Measurements from ENCODE around the gene PANX2.

PANX2 gene

DNA sequence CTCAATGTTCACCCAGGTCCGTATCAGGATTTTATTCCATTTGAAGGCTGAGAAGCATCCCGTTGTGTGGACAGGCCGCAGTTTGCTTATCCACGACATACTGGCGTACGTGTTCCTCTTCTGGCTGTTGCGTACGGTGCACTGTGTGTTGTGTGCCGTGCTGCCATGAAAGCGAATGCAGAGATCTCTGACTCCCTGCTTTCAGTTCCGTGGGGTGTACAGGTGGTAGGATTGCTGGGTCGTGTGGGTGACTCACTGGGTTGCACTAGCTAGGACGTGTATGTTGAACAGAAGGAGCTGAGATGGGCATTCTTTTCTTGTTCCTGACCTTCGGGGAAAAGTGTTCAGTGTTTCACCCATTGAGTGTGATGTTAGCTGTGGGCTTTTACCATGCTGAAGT lies 40.6 kb downstream of the PANX2 start:
- DNase-seq (ENCODE audit: low read depth in 2 of 2, low spot score in 1 of 2), result no peak

DNA sequence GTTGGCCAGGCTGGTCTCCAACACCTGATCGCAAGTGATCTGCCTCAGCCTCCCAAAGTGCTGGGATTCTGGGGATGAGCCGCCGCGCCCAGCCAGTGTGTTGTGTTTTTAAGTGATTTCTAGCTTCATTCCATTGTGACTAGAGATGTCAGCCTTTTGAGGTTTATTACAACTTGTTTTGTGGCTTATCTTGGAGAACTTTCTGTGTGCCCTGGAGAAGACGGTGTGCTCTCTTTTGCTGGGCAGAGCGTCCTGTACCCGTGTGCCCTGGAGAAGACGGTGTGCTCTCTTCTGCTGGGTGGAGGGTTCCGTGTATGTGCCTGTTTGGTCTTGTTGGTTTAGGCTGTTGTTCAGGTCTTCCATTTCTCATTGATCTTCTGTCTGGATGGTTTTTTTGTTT lies 42.7 kb downstream of the PANX2 start:
- DNase-seq (ENCODE audit: low read depth in 2 of 2, low spot score in 1 of 2), result no peak

- DNase-seq (ENCODE audit: low read depth in 2 of 2, low spot score in 1 of 2), result no peak
Observed at GRCh38 chr22:50215297-50216054, 44.9 kb downstream of the PANX2 start.

DNA sequence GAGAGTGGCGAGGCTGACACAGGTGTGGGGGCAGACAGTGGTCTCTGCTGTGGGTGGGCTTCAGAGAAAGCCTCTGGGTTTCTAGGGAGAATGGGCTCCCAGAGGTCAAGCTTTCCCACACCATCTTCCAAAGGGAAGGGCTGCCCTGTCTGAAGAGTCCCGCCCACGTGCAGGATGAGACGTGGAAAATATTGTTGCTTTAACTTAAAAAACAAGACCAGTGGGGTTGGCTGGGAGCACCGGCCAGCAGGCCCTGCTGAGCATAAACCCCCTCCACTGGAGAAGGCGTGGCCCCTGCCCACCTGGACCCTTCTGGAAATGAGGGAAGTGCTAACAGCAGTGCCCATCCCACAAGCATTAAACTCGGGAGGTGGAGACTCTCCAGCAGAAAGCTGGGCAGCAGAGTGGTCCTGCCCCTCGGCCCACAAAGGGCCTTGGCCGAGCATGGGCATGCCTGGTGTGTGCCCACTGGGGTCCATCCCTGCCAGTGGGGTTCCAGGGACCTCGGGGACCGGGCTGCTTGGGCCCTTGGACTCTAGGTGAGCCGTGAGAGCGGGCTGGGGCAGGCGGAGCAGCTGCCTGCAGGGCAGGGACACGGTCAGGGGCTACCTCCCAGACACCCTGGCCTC lies 45.6 kb downstream of the PANX2 start:
- no peak for DNase-seq (ENCODE audit: low read depth in 2 of 2, low spot score in 1 of 2)

- DNase-seq (ENCODE audit: low read depth in 2 of 2, low spot score in 1 of 2), result no peak
Observed at GRCh38 chr22:50216684-50217520, 46.4 kb downstream of the PANX2 start.

GRCh38 chr22:50217543-50218152 lies 47.1 kb downstream of the PANX2 start:
- no peak for DNase-seq (ENCODE audit: low read depth in 2 of 2, low spot score in 1 of 2)

DNA sequence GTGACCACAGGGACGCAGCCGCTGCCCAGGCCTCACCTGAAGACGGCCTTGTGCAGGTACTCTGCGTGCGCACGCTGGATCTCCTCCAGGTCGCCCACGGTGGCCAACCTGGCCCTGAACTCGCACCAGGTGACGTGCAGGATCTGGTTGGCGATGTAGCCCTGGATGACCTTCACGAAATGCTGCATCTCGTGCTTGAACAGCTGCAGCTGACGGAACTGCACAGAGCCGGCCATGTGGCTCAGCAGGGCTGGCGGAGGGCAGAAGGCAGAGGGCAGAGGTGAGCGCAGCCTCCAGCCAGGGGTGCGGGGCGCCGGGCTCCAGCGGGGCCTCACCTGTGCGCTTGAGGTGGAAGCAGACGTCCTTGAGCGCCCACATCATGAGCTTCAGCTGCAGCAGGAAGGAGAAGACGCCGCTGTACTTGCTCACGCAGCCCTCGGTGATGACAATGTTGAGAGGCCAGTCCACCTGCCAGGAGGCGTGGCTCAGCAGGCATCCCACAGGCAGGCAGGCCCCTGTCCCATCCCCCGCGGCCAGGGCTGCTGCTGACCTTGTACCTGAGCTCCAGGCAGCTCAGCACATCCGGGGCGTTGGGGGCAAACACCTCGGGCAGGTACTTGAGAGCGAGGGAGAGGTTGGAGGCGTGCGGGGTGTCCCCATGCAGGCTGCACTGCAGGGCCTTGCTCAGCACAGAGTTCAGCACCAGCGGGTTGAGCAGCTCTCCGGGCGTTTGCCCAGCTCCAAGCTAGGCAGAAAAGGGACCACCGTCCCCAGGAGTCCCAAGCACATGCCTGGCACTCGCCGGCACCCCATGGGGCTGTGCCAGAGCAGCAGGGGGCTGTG lies 47.8 kb downstream of the PANX2 start:
- no peak for DNase-seq (ENCODE audit: low read depth in 2 of 2, low spot score in 1 of 2)

GRCh38 chr22:50218996-50219727 lies 48.6 kb downstream of the PANX2 start:
- DNase-seq (ENCODE audit: low read depth in 2 of 2, low spot score in 1 of 2), result no peak

GRCh38 chr22:50219800-50220602 lies 49.5 kb downstream of the PANX2 start:
- DNase-seq (ENCODE audit: low read depth in 2 of 2, low spot score in 1 of 2), result no peak

- DNase-seq (ENCODE audit: low read depth in 2 of 2, low spot score in 1 of 2), result no peak
Observed at GRCh38 chr22:50220603-50221409, 50.3 kb downstream of the PANX2 start.

DNA sequence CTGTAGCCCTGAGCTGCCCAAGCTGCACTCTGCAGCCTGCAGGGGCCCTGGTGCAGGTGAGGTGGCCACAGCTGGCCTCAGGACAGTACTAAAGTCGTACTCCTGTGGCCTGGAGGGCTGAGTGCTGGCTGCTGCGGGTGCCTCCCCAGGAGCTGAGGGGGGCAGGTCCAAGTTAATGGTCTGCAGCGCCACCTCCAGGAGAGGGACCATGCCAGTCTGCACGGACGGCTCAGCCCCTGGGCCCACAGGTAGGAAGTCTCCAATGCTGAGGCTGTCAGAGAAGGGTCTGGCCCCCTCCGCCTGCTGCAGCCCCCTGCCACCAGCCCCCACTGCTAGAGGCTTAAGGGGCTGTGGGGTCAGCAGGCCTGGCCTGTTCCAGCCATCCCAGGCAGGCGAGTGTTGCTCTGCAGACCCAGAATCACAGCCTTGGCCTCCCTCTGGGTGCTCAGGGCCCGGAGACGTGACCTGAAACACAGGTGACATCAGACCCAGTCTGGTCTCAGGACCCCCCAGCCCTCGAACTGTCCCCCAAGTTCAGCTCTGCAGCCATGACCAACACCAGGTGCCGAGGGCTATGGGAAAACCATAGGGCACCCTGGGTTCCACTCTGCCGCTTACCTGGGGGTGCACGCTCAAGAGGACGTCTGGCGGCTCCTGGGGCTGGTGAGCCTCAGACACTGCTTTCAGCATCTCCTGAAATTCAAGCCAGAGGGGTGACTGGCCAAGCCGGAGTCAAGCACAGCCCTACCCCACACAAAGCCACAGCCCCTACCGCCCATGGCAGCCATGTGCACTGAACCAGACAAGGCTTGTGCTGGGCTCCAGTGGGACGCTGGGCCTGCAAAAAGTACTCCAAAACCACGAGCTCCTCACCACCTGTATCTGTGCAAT lies 51.1 kb downstream of the PANX2 start:
- no peak for DNase-seq (ENCODE audit: low read depth in 2 of 2, low spot score in 1 of 2)

GRCh38 chr22:50222508-50222907 lies 52.0 kb downstream of the PANX2 start:
- DNase-seq (ENCODE audit: low read depth in 2 of 2, low spot score in 1 of 2), result no peak

GRCh38 chr22:50224071-50224470 lies 53.5 kb downstream of the PANX2 start:
- DNase-seq (ENCODE audit: low read depth in 2 of 2, low spot score in 1 of 2), result no peak

GRCh38 chr22:50225200-50225969 lies 54.9 kb downstream of the PANX2 start:
- no peak for DNase-seq (ENCODE audit: low read depth in 2 of 2, low spot score in 1 of 2)

DNA sequence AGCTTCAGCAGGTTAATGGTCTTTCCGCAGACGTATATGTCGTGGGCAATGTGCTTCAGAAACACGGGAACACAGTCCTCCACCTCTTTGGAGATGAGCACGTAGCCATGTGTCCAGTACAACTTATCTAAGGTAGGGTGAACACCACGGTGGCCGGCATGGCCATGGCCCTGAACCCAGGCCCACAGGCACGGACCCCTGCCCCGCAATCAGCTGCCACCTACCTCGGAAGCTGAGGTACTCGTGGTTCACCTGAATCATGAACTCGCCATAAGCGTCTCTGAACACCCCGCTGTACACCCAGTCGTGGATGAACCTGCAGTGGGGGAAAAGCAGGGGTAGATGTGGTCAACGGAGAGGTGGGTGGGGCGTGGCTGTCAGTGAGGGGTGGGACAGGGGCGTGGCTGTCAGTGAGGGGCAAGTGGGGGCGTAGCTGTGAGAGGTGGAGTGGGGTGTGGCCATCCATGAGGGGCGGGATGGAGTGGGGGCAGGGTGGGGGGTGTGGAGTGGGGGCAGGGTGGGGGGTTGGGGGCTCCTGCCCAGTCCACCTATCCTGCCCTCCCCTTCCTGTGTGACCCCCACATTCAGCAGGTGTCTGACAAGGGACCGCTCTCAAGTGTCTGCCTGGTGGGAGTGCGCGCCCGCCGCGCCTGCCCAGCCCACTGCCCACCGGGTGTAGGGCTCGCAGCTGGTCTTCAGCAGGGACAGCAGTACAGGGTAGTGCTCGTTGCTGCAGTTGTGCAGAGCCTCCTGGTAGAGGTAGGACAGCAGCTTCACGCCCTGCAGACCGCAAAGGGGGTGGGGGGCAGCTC lies 55.7 kb downstream of the PANX2 start:
- no peak for DNase-seq (ENCODE audit: low read depth in 2 of 2, low spot score in 1 of 2)

DNA sequence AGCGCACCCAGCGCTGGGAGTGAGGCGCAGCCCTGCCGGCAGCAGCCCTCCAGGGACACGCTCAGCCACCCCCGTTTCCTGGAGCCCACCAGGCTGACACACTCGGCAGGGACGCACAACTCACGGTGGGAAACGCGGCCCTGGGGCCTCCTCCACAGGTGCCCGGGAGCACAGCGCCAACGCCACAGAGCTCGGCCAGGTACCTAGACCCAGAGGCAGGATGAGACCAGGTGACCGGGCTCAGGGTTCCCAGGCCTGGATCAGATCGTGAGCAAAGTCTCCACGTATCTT lies 56.3 kb downstream of the PANX2 start:
- no peak for DNase-seq (ENCODE audit: low read depth in 2 of 2, low spot score in 1 of 2)

Measured in stimulated activated CD8-positive, alpha-beta memory T cell treated with anti-CD3 and anti-CD28 coated beads, Interleukin-4, amount 100 ng/mL, for 1 hour (primary cell).